ENCODE results near the gene VAT1L.

Gene VAT1L

GRCh38 chr16:78004517-78004916 lies 216.2 kb downstream of the VAT1L start:
- Mint-ChIP-seq H3K9me3 (no peaks in the 10 kb centered on the region), H3K4me1 (no peaks in the 10 kb centered on the region)

GRCh38 chr16:78005881-78006280 lies 217.5 kb downstream of the VAT1L start:
- Mint-ChIP-seq H3K27me3 (ENCODE audit: low read depth) (peaks cover 17% of the 10 kb centered on the region), H3K4me1 (no peaks in the 10 kb centered on the region), H3K4me3 (no peak overlapping the region), H3K36me3 (ENCODE audit: low read depth) (no peaks in the 10 kb centered on the region), H3K27ac (no peak overlapping the region), H3K9me3 (no peaks in the 10 kb centered on the region)
- no peak for TF ChIP-seq CTCF (IDR thresholded peaks at IDR 0.05; ENCODE audit: unreplicated experiment in 3 of 3)

More at GRCh38 chr16:78004517-78004916, 216.2 kb downstream of the VAT1L start:
- H3K4me3 Mint-ChIP-seq = no peak overlapping the region
- H3K27me3 Mint-ChIP-seq (ENCODE audit: low read depth) = peaks cover 15% of the 10 kb centered on the region
- no peak overlapping the region for H3K27ac Mint-ChIP-seq
- H3K36me3 Mint-ChIP-seq (ENCODE audit: low read depth) = no peaks in the 10 kb centered on the region
- no peak for TF ChIP-seq CTCF (IDR thresholded peaks at IDR 0.05; ENCODE audit: unreplicated experiment in 3 of 3)

- Mint-ChIP-seq H3K4me1 (no peaks in the 10 kb centered on the region), H3K36me3 (ENCODE audit: low read depth) (no peaks in the 10 kb centered on the region), H3K9me3 (no peaks in the 10 kb centered on the region), H3K27me3 (ENCODE audit: low read depth) (peaks cover 25% of the 10 kb centered on the region), H3K27ac (no peak overlapping the region), H3K4me3 (no peak overlapping the region)
- no peak for TF ChIP-seq CTCF (IDR thresholded peaks at IDR 0.05; ENCODE audit: unreplicated experiment in 3 of 3)
These were observed 218.8 kb downstream of the VAT1L start for GRCh38 chr16:78007121-78007520.

GRCh38 chr16:78022347-78023060 lies 234.1 kb downstream of the VAT1L start, which contains the start of gene CLEC3A:
Gene CLEC3A, plus strand, starts transcription at chr16:78022548. Its CDS starts 79 bp downstream, at chr16:78022627.
- Mint-ChIP-seq H3K27me3 (ENCODE audit: low read depth) (peaks cover 30% of the 10 kb centered on the region), H3K4me3 (no peak within 1 kb of the TSS), H3K4me1 (no peaks in the 10 kb centered on the region), H3K9me3 (no peaks in the 10 kb centered on the region), H3K36me3 (ENCODE audit: low read depth) (no peaks in the 10 kb centered on the region), H3K27ac (no peak within 1 kb of the TSS)
- no peak for TF ChIP-seq CTCF (IDR thresholded peaks at IDR 0.05; ENCODE audit: unreplicated experiment in 3 of 3)

GRCh38 chr16:78024159-78024558 lies 235.8 kb downstream of the VAT1L start:
- no peak overlapping the region for H3K27ac Mint-ChIP-seq
- TF ChIP-seq CTCF (IDR thresholded peaks at IDR 0.05; ENCODE audit: unreplicated experiment in 3 of 3) = no peak
- H3K4me1 Mint-ChIP-seq = no peaks in the 10 kb centered on the region
- no peaks in the 10 kb centered on the region for H3K36me3 Mint-ChIP-seq (ENCODE audit: low read depth)
- no peak overlapping the region for H3K4me3 Mint-ChIP-seq
- peaks cover 16% of the 10 kb centered on the region for H3K27me3 Mint-ChIP-seq (ENCODE audit: low read depth)
- no peaks in the 10 kb centered on the region for H3K9me3 Mint-ChIP-seq

DNA sequence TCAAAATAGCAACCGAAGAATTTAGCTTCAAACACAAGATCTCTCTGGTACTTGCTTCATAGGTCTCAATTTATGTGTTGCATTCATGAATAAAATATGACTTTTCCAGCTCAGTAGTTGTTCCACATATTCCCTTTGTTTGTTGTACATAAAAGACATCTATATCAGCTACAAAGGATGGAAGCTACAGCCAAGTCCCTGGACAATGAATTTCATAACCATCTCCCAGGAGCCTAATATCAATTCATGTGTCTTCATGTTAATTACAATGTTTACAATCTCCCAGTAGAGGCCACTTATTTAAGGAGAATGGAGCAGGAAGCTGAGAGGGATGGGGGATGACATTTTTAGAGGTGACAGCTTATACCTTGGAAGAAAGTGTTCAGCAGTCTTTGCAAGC lies 237.3 kb downstream of the VAT1L start:
- H3K27ac Mint-ChIP-seq = no peak overlapping the region

More for the DNA sequence above, 237.3 kb downstream of the VAT1L start:
- H3K9me3 Mint-ChIP-seq = no peaks in the 10 kb centered on the region
- no peaks in the 10 kb centered on the region for H3K36me3 Mint-ChIP-seq (ENCODE audit: low read depth)
- H3K27me3 Mint-ChIP-seq (ENCODE audit: low read depth) = peaks cover 12% of the 10 kb centered on the region
- no peaks in the 10 kb centered on the region for H3K4me1 Mint-ChIP-seq
- no peak overlapping the region for H3K4me3 Mint-ChIP-seq
- TF ChIP-seq CTCF (IDR thresholded peaks at IDR 0.05; ENCODE audit: unreplicated experiment in 3 of 3) = no peak

All from nephron (organoid).